RWPE2 (cell line): Measurements from ENCODE around the gene P2RX6.

Experiments used
- ATAC-seq: fragments of 200-7000 bp; cut with Tn5 transposase; 3 replicates; pipeline ENCODE4 v1.9.1; 2021; ENCODE audit warnings: low read depth
- DNase-seq: peaks from one replicate; pipeline ENCODE4 v3.0.0-alpha.2; 2020; ENCODE audit warnings: low spot score
- H3K27ac ChIP-seq: fragments of 450-650 bp; 2 replicates; pipeline ENCODE4 v1.5.1; 2017; ENCODE audit warnings: mild to moderate bottlenecking; ENCODE audit not compliant: poor library complexity, severe bottlenecking
- H3K27me3 ChIP-seq: fragments of 250-450 bp; sonication (Bioruptor Pico); 2 replicates; pipeline ENCODE4 v1.5.1; 2021; ENCODE audit warnings: mild to moderate bottlenecking, moderate library complexity; ENCODE audit not compliant: insufficient read depth, poor library complexity, severe bottlenecking
- H3K36me3 ChIP-seq: fragments of 250-450 bp; sonication (Bioruptor Pico); 2 replicates; pipeline ENCODE4 v1.5.1; 2020; ENCODE audit warnings: low read depth, mild to moderate bottlenecking, moderate library complexity
- H3K4me1 ChIP-seq: fragments of 250-450 bp; sonication (Bioruptor Pico); 2 replicates; pipeline ENCODE4 v1.5.1; 2021; ENCODE audit warnings: mild to moderate bottlenecking, moderate library complexity; ENCODE audit not compliant: insufficient read depth, poor library complexity, severe bottlenecking
- H3K4me3 ChIP-seq: fragments of 250-450 bp; sonication (Bioruptor Pico); 2 replicates; pipeline ENCODE4 v1.5.1; 2021; ENCODE audit warnings: mild to moderate bottlenecking, moderate library complexity; ENCODE audit not compliant: severe bottlenecking
- H3K9me3 ChIP-seq: fragments of 250-450 bp; sonication (Bioruptor Pico); 2 replicates; pipeline ENCODE4 v1.5.1; 2021; ENCODE audit warnings: mild to moderate bottlenecking, moderate library complexity; ENCODE audit not compliant: severe bottlenecking
- CTCF ChIP-seq: fragments of 450-650 bp; IDR thresholded peaks from one replicate; pipeline ENCODE4 v1.5.1; 2017; ENCODE audit warnings: mild to moderate bottlenecking, moderate library complexity; ENCODE audit not compliant: poor library complexity, severe bottlenecking

Gene P2RX6

GRCh38 chr22:20992456-20993303 is 22.3 kb upstream of the P2RX6 start:
- peaks cover 24% of the 10 kb centered on the region for H3K36me3 ChIP-seq
- H3K27ac ChIP-seq, result no peak overlapping the region
- TF ChIP-seq CTCF, result no peak
- no peak for DNase-seq
- no peaks in the 10 kb centered on the region for H3K9me3 ChIP-seq
- H3K4me3 ChIP-seq, result no peak overlapping the region
- no peak for ATAC-seq
- no peaks in the 10 kb centered on the region for H3K27me3 ChIP-seq
- H3K4me1 ChIP-seq, result no peaks in the 10 kb centered on the region

- ATAC-seq (no peak), DNase-seq (no peak)
- no peak overlapping the region for H3K4me3 ChIP-seq
- no peak for TF ChIP-seq CTCF
- no peaks in the 10 kb centered on the region for H3K4me1 ChIP-seq
- H3K9me3 ChIP-seq, result no peaks in the 10 kb centered on the region
- no peak overlapping the region for H3K27ac ChIP-seq
- H3K27me3 ChIP-seq, result no peaks in the 10 kb centered on the region
- peaks cover 23% of the 10 kb centered on the region; the same call in 1 of the 2 replicates for H3K36me3 ChIP-seq
Observed at GRCh38 chr22:20993304-20994127, 21.4 kb upstream of the P2RX6 start.

GRCh38 chr22:20994128-20994901 is 20.6 kb upstream of the P2RX6 start:
- Histone ChIP-seq H3K27ac (no peak overlapping the region), H3K4me3 (no peak overlapping the region), H3K9me3 (no peaks in the 10 kb centered on the region), H3K4me1 (no peaks in the 10 kb centered on the region), H3K36me3 (peaks cover 26% of the 10 kb centered on the region), H3K27me3 (no peaks in the 10 kb centered on the region)
- no peak for TF ChIP-seq CTCF
- DNase-seq (no peak), ATAC-seq (no peak)

GRCh38 chr22:20994902-20995241 is 20.1 kb upstream of the P2RX6 start:
- Histone ChIP-seq H3K9me3 (no peaks in the 10 kb centered on the region), H3K27me3 (no peaks in the 10 kb centered on the region), H3K27ac (no peak overlapping the region), H3K4me1 (no peaks in the 10 kb centered on the region), H3K36me3 (peaks cover 31% of the 10 kb centered on the region), H3K4me3 (no peak overlapping the region)
- TF ChIP-seq CTCF, result no peak
- ATAC-seq, result no peak
- no peak for DNase-seq
